GM04503 (cell line): ENCODE results near the gene KCNAB1.

ENCODE experiments used
- DNase-seq: peaks from one replicate; pipeline ENCODE4 v3.0.0-alpha.2; 2012; ENCODE audit warnings: low read depth

Gene KCNAB1

DNA sequence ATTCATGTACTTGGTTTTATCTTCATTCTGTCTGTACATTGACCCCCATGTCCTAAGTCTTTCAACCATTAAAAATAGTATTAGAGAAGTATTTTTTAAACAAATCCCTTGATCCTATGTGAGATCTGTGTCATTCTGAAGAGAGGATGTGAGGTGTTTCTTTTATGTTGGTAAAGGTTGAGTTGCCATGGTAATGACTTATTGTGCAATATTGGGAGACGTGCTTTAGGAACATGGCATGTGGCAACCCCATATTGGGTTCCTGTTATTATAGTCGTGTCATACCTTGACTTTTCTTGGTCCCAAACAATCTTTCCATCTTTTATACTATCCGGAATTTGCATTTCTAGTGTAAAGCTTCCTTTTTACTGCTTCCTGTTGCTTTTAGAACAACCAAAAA lies 203.1 kb downstream of the KCNAB1 start:
- DNase-seq = no peak

DNA sequence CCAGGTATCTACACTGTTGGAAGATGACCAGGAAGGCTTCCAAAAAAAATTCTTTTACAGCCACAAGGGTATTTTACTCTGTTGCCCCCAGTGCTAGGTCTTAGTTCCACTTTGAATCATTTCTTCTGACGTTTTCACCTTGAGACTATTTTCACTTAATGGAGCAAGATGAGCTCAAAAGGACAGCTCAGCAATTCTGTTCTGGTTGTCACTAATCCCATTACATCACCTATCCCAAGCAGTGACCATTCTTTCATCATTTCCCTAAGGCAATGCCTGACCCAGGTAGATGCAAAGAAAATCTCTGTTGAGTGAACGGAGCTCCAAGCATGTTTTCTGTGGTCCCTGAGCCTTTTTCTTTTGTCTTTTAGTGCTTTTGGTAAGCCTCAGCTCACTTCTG lies 210.0 kb downstream of the KCNAB1 start:
- DNase-seq = no peak

DNA sequence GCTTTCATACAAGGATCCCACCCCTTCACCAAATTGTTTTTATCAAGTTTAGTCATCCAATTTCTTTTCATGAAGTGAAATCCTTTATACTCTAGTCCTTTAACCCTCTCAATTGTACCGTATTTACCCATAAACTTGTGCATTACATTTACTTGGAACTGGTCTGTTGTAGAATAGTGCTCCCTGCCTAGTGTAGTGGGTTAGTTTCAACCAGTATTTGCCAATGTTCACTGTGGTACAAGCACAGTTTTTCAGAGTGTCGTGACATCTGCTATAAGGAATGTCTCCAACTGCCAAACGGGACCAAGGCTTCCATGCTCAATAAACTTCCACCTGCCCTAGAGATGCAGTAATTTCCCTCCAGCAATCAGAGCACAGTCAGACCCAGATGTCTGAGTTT lies 211.9 kb downstream of the KCNAB1 start:
- no peak for DNase-seq

DNA sequence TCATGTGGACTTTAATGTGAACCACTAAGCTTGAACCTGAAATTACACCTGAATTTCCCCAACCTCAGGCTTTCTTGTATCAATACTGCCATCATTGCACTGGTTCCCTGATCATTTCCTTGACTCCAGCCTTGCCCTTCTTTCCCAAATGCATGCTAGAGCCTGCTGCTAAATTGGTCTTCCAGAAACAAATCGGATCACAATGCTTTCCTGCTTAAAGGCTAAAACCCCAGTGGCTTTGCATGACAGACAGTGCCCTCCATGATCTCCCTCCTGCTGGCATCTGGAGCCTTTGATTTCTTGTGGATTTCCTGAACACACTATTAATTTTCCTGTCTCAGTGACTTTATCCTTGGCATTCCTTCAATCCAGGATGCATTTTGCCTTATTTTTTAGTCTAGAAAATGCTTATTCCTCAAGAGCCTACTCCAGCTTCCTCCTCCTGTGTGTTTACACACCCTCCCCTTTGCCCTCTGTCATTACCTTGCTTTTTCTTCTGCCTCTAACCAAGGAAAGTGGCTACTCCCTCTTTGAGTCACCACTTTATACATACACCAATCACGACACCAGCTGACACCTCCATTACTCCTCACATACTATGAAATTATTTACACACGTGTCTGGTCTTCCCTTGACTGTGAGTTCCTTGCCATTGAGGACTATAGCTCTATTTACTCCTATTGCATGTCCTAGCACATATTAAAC lies 214.6 kb downstream of the KCNAB1 start:
- DNase-seq = no peak

DNA sequence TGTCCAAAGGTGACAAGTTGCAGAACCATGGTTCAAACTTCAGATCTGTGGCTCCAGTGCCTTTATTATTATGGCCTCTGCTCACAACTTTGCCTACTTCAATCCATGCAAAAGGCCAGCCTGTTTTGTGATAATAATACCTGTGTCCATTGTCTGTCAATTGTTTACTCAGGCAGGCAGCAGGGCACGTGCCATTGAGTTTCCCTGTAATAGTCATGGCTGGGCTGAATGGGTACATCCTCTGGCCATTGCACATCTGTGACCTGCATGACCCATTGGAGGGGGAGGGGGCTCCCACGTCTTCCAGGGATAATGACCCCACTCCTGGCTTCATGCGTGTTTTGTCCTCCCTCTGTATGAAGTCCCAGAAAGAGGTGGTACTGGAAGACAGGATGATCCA lies 219.1 kb downstream of the KCNAB1 start:
- DNase-seq = no peak

DNA sequence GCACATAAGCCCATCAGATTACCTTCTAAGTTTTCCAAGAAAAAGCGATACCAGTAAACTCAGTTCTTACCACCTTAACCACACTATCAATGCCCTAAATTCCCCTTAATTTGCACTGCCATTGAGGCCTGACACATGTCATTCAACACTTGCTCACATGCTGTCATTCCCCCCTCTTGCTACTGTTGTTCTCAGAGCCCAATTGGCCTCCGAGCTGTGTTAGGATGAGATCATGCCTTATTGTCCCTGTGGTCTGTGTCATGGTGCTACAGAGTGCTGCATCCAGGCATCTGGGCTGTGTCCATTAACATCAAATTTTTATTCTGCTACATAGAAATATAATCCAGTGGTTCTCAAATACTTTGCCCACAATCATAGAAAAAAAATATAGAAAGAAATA lies 221.0 kb downstream of the KCNAB1 start:
- no peak for DNase-seq

DNA sequence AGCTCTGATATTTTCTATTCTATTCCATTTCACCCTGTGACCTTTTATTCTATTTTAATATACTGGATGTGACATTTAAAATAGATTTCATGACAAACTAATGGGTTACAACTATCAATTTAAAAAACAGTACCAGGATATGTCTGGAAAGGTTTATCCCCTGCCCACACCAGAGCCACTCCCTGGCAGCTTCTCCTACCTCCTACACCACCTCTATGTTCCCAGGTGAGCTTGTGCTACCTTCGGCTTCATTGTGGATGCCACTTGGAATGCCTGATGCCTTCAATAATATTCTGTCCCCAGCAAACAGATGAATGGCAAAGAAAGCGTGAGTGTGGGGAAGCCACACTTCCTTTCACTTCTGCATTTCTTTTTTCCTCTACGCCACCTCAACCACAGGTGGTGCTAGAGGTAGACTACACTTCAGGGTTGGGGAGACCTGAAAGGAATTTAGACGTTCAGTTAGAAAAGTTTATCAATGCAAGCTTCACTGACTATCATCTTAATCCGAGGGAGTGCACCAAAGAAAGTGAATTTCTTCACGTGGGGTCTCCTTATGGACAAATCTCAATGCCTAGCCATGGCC lies 221.5 kb downstream of the KCNAB1 start:
- no peak for DNase-seq

DNA sequence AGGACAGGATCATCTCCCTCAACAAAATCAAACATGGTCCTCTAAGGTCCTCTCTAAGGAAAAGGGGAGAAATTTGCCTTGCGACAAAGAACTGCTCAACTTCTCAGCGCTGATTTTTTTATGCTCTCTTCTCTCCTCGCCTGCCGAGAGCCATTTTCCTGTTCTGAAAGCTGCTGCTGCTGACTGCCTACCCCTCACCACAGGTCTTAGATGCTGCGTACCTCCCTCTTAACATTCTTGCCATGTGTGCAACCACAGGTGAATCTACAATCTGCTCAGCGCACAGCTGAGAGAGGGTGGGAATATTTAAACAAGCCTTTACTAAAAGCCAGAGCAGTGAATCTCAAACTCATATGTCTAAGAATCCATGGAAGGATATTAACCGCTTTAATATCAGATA lies 223.8 kb downstream of the KCNAB1 start:
- no peak for DNase-seq

DNA sequence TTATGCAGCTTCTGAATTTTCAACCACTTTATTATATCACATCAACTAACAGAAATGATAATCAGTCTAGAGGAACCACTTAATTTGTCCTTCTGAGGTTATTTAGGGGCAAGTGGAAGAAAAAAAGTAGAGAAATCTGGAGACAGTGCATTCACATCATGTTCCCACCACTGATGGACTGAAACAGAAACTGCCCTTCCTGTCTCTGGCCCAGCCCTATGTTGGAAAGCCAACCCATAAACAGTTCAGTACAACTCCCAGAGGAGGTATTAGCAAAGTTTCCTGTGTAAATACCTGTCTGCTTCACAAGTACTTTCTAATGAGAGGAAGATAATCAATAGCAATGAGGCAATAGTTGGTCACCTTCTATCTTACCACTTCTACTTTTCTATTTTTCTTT lies 228.7 kb downstream of the KCNAB1 start:
- DNase-seq = no peak

DNA sequence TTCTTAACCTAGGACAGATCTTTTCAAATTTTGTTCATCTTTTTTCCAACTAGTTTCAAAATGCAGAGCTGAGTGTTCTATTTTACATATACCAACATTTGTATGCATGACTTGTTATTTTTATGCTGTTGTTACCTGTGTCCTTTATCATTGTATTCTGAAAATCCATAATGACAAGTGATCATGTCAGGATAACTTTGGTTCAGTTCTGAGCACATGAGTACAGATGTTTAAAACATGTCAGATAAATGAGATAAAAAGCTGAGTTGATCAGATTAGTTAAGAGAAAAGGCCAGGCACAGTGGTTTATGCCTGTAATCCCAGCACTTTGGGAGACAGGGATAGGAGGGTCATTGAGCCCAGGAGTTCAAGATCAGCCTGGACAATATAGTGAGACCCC lies 229.6 kb downstream of the KCNAB1 start:
- no peak for DNase-seq

DNA sequence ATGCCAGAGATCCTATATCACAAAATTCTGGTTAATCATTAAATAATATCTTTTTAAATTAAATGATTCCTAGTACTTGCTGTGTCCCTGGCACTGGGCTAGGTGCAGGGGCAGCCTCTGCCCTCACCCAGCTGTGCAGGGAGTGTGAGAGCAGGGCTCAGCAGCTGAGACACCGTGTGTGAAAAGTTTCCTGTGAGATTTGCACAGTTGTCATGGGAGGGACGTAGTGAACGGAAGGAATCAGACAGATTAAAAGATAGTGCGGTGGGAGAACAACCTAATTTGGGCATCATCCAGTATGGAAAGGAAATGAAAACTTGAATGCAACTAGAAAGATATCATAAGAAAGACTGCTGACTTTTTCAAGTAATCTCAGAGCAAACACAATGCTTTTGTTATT lies 230.4 kb downstream of the KCNAB1 start:
- DNase-seq = no peak

DNA sequence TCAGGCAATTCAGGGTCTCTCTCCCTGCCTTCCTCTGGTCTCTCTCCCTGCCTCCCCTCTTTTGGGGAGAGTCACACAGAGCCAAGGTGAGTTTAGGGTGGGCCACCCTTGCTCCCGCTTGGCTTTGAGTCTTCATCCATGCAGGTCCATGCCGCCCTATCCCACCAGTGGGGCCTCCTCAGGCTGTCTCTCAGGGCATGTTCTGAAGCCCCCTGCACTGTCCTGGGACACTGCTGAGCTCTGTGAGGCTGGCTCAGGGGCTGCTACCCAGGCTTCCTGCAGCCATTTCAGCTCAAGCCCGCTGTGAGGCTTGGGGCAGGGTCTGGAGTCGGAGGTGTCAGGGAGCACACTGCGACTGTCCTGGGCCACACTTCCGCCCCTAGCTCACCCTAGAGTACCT lies 231.4 kb downstream of the KCNAB1 start:
- no peak for DNase-seq

DNA sequence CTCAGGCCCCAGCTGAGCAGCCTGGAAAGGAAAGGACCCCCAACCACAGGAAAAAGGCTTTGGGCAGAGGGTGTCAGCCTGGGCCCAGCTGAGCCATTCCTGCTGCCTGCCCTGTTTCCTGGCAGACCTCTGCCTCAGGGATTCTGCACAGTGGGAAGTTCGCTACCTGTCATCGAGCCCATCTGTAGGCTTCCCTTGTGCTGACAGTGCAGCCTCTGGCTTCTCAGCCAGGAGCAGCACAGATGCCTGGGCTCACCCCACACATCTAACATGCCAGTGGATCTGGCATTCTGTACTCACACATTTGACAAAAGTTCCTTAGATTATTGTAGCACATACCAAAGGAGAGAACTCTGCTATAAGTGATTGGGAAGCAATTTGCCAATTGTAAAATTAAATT lies 232.3 kb downstream of the KCNAB1 start:
- no peak for DNase-seq

DNA sequence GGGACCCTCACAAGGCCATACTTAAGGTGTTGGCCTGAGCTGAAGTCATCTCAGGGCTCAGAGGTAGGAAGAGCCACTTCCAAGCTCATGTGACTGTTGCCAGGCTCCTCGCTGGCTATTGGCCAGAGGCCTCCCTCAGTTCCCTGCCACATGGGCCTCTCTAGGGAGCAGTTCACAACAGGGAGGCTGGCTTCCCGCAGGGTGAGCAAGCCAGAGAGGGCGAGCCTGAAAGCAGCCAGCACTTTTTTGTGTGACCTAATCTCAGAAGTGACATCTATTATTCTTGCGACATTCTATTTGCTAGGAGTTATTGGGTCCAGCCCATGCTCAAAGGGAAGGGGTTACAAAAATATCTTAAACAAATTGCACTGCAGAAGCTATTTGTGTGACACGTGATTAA lies 233.2 kb downstream of the KCNAB1 start:
- no peak for DNase-seq

DNA sequence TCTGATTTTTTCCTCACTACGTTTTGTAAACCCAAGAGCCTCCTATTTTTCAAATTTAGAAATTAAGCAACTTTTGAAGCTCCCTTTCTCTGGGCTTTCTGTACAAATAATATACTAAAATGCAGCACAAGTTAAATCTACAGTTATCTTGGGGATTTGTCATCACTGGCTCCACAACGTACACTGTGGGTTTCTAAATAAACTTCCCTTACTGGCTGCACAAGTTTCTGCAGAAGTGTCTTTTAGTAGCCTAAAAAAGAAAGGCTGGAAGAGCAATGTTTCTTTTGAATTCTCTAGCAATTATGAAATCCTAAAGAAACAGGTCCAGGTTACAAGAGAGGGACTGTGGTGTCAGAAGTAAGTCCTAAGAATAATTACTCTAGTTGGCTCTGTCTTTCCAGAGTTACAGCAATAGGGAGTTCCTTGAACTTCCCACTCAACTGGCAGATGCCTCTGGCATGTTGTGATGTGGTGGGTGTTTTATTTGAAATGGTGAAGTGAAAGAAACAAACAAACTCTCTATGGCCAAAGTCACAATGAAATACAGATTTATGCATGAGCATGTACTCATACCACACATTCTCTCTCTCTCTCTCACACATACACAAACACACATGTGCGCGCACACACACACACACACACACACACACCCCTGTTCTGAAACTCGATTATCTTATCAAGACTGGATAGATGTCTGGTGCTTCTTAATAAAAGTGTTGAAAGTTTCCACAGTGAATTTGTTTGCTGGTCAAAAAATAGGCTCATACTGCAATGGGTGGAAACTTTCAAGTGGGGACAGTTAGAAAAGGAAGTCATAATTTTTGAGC lies 236.4 kb downstream of the KCNAB1 start:
- DNase-seq = no peak

DNA sequence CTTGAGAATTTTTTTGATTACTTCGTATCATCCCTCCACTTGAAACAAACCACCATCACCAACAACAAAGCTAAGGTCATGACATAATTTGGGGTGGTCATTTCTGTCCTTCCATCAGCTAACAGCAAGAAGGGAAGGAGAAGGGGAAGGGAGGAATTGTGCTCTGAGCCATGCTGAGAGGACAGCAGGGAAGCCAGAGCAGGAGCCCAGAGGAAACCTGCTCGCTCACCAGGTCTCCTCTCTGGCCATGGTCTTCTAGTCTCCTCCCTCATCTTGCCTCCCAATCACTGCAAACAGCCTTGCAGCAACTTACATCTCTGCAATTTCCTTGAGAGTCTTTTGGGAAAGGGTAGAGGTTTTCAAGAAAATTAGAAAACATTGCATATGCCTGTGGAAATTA lies 237.9 kb downstream of the KCNAB1 start:
- DNase-seq = no peak

DNA sequence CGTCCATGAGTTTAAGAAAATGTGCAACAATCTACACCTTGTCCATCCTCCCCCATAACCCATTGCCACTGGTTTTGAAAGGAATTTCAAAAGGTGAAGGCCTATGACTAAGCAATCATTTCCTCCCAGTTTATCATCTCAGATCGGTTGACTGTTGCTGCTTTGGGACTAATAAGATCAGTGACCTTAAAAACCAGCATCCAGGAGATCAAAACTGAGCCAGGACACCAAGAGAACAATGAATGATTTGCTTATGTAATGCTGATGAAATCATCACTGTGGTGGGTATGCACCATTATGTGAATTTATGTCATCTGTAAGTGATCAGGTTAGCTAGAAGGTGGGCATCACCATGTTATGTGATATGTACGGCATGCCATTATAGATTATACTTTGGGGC lies 239.0 kb downstream of the KCNAB1 start:
- no peak for DNase-seq

DNA sequence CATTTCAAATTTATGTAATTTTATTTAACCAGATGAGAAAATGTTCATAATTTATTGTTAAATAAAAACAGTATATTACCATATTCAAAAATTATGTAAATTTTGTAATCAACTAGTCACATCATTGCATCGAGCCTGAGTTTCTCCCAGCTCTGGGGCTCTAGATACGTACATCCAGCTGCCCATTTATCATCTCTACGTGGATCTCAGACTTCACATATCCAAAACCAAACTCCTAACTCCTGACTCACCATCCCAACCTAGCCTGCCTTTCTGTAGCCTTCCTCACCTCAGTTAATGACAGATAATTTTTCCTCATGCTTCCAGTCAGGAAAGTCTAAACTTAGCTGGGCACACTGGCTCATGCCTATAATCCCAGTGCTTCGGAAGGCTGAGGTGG lies 239.7 kb downstream of the KCNAB1 start:
- no peak for DNase-seq

DNA sequence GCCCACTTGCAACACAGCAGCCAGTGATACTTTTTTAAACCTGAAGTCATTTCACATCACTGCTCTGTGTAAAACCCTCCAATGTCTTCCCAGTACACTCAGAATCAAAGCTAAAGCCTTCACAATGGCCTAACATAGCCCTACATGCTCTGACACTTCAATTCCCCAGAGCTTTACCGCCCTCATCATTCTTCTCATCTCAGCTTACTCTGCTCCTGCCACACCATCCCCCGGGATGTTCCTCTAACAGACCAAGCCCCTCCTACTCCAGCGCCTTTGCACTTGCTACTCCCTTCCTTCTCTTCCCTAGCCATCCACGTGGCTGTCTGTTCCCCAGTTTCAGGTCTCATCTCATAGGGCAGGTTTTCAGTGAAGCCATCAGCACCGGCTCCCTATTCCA lies 240.6 kb downstream of the KCNAB1 start:
- DNase-seq = no peak

DNA sequence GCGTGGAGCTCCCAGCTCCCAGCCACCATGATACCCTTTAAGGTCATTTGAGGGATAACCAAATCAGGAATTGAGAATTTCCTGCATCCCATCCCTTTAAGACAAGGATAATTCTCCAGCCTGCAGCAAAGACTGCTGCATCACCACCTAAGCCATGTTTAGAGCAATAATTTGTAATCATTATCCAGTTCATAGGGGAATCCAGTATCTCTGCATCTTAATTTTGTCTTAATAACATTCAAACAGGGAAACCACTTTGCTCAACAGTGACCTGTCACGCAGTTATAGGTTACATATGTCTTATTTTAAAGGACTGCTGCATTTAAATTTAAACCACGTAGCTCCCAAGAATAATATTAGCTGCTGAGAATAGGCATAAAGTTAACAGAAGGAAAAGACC lies 246.2 kb downstream of the KCNAB1 start:
- no peak for DNase-seq

DNA sequence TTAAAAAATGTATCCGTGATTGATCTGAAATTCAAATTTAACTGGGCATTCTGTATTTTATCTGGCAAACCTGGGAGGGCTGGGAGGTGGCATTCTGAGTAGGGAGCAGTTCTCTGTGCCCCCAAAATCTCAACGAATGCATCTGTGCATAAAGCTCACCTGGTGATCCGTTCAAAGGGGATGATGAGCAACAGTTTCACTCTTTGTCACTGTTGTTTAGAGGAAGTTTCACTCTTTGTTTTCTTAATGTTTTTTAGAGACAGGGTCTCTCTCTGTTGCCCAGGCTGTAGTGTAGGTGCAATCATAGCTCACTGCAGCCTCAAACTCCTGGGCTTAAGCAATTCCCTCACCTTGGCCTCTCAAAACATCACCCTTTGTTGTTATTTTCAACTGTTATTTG lies 247.8 kb downstream of the KCNAB1 start:
- no peak for DNase-seq

DNA sequence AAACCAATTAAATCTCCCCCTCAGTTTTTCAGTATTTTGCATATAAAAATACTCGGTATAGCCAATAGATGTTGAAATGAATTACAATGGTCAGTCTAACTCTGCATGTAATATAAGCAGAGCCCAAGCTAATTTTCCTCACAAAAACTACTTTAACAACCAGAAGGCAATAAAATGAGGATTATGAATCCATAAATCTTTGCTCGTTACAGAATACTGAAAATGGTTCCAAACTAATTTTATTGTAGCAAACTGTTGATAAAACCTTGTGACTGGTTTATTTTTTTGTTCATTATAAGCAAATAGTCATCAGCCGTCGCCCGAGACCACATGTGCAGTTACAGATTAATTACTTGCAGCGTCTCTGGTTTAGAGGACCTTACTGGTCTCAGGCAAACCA lies 251.3 kb downstream of the KCNAB1 start:
- DNase-seq = no peak

DNA sequence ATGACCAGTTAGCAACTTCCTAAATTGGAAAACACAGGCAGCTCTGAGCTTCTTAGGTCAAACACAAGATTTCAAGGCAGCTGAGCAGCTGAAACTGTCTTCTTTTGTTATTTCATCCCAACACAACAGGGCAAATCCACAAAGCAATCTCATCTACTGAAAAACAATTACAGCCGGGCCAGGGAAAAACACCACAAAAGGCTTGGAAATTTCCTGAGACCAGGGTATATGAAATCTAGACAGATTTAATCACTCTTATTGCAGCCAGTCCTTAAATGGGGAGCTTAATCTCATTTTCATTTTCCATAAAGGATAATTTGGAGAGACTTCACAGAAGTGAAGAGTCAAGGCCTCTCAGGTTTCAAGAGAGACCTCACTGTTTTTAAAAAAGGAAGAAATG lies 252.7 kb downstream of the KCNAB1 start:
- no peak for DNase-seq

DNA sequence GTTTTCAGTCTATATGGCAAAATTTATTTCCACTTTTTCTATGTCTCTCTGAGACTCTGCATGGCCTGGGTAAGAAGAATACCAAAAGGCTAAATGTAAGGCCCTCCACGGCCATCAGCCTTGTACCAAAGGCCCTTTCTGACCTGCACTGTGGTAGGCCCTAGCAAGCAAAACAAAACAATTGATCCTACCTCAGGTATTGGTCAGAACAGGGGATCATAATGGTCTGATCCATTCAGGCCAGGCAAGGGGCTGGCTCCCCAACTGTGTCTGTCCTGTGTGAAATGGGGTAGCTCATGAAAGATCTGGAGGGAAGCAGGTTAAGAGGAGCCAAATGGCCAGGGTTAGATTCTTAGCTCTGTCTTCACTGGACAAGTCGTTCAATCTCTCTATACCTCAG lies 253.3 kb downstream of the KCNAB1 start:
- no peak for DNase-seq
